ENCODE measurements around the gene TMEM269.

Gene TMEM269

GRCh38 chr1:42845866-42846256, 61.1 kb downstream of the TMEM269 start:
- peaks cover 29% of the 10 kb centered on the region for H3K9me3 Mint-ChIP-seq
- H3K4me3 Mint-ChIP-seq, result peak overlapping the region; percentile 95
- peaks cover 3% of the 10 kb centered on the region for H3K27me3 Mint-ChIP-seq (ENCODE audit: low read depth, poor library complexity)
- DNase-seq, result no peak
- peaks cover 66% of the 10 kb centered on the region for H3K36me3 Mint-ChIP-seq (ENCODE audit: low read depth)
- H3K27ac Mint-ChIP-seq, result no peak overlapping the region
- H3K4me1 Mint-ChIP-seq, result peaks cover 25% of the 10 kb centered on the region
- TF ChIP-seq, protein P1, sequence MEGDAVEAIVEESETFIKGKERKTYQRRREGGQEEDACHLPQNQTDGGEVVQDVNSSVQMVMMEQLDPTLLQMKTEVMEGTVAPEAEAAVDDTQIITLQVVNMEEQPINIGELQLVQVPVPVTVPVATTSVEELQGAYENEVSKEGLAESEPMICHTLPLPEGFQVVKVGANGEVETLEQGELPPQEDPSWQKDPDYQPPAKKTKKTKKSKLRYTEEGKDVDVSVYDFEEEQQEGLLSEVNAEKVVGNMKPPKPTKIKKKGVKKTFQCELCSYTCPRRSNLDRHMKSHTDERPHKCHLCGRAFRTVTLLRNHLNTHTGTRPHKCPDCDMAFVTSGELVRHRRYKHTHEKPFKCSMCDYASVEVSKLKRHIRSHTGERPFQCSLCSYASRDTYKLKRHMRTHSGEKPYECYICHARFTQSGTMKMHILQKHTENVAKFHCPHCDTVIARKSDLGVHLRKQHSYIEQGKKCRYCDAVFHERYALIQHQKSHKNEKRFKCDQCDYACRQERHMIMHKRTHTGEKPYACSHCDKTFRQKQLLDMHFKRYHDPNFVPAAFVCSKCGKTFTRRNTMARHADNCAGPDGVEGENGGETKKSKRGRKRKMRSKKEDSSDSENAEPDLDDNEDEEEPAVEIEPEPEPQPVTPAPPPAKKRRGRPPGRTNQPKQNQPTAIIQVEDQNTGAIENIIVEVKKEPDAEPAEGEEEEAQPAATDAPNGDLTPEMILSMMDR (IDR thresholded peaks at IDR 0.05), result no peak

GRCh38 chr1:42846257-42847110, 61.7 kb downstream of the TMEM269 start, which contains the start of gene ZNF691:
Gene ZNF691 (plus strand): TSS chr1:42846613. CDS start chr1:42849659, 3,046 bp downstream.
- H3K27ac Mint-ChIP-seq, result peak within 1 kb of the TSS; percentile 53
- peaks cover 69% of the 10 kb centered on the region for H3K36me3 Mint-ChIP-seq (ENCODE audit: low read depth)
- peaks cover 3% of the 10 kb centered on the region for H3K27me3 Mint-ChIP-seq (ENCODE audit: low read depth, poor library complexity)
- H3K4me3 Mint-ChIP-seq, result peak within 1 kb of the TSS; percentile 95
- TF ChIP-seq, protein P1 (IDR thresholded peaks at IDR 0.05), result peak; percentile 24
- DNase-seq, result peak; percentile 85
- H3K4me1 Mint-ChIP-seq, result peaks cover 25% of the 10 kb centered on the region
- H3K9me3 Mint-ChIP-seq, result peaks cover 35% of the 10 kb centered on the region

DNA sequence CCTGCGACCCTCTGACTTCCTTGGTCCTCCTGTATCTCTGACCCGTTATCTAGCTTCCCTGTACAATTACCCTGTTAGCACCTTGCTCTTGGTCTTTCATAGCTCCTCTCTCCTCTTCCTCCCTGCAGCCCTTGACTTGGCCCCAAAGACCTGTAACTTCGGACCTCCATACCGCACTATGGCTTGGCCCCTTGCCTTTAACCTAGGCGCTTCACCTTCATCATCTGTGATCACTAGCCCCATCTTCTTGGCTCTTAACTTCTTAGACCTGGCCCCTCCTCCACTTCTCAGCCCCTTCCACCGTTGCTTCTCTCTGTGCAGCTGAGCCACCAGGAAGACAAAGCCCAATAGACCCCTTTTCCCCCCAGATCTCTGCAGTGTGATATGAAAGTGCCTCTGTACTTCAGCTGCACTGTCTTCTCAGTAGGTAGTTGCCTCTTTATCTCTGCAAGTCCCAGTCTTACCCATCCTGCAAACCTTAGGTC, 62.4 kb downstream of the TMEM269 start:
- DNase-seq, result no peak
- TF ChIP-seq, protein P1 (IDR thresholded peaks at IDR 0.05), result no peak
- Mint-ChIP-seq H3K36me3 (ENCODE audit: low read depth) (peaks cover 70% of the 10 kb centered on the region), H3K27me3 (ENCODE audit: low read depth, poor library complexity) (peaks cover 3% of the 10 kb centered on the region), H3K27ac (peak overlapping the region; percentile 53), H3K9me3 (peaks cover 40% of the 10 kb centered on the region), H3K4me3 (peak overlapping the region; percentile 95), H3K4me1 (peaks cover 25% of the 10 kb centered on the region)

- Mint-ChIP-seq H3K4me1 (peaks cover 25% of the 10 kb centered on the region), H3K4me3 (peak overlapping the region; percentile 95), H3K27me3 (ENCODE audit: low read depth, poor library complexity) (peaks cover 3% of the 10 kb centered on the region), H3K9me3 (peaks cover 47% of the 10 kb centered on the region), H3K27ac (no peak overlapping the region), H3K36me3 (ENCODE audit: low read depth) (peaks cover 70% of the 10 kb centered on the region)
- TF ChIP-seq, protein P1 (IDR thresholded peaks at IDR 0.05), result no peak
- DNase-seq, result no peak
These were observed 63.1 kb downstream of the TMEM269 start for GRCh38 chr1:42847721-42848460.

DNA sequence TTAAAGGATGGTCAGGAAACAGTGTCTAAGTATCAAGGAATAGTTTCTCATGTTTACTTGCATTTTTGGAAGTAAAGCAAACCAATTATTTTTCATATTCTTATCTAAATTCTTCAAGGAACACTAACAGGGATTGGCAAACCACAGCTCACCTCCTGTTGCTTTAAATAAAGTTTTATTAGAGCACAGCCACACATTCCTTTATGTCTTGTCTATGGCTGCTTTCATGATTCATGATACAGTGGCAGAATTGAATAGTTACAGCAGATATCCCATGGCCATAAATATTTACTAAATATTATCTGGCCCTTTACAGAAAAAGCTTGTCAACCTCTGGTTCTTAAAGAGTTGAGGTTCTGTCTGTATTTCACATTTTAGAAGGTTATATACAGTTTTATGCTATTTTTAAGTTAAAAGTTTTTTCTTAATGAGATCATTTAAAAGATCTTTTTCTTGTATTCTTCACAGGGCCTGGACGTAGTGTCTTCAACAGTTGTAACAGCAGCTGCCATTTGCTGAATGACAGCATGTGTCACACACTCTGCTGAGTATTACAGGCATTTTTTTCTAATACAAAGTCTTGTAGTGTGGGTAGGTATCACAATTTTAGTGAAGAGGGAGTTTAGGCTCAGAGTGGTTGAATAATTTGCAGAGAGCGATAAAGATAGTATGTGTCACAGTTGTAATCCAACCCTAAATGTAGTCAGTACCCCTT, 64.2 kb downstream of the TMEM269 start:
- Mint-ChIP-seq H3K4me1 (peaks cover 25% of the 10 kb centered on the region), H3K4me3 (no peak overlapping the region), H3K9me3 (peaks cover 57% of the 10 kb centered on the region), H3K36me3 (ENCODE audit: low read depth) (peaks cover 73% of the 10 kb centered on the region), H3K27me3 (ENCODE audit: low read depth, poor library complexity) (peaks cover 3% of the 10 kb centered on the region), H3K27ac (no peak overlapping the region)
- TF ChIP-seq, protein P1 (IDR thresholded peaks at IDR 0.05), result no peak
- DNase-seq, result no peak

All from nephron progenitor cell (in vitro differentiated cells).